HCT116 (cell line): ENCODE data around the gene EPHA6.

ENCODE experiments used
- ATF3 ChIP-seq: IDR thresholded peaks from 2 replicates; pipeline ENCODE4 v1.6.1; 2012
- CTCF ChIP-seq, 3 experiments: fragments of 200-600 bp in 1 of 3; sonication (generic) in 1 of 3; IDR thresholded peaks in 2 of 3; conservative IDR thresholded peaks in 1 of 3; 2 replicates each; pipeline ENCODE4 v1.5.1; 2012 to 2017; ENCODE audit warnings: low read depth in 2 of 3, low read length in 2 of 3, antibody characterized with exemption in 1 of 3, borderline replicate concordance in 1 of 3, control low read depth in 1 of 3, mild to moderate bottlenecking in 1 of 3, mixed read lengths in 1 of 3, mixed run types in 1 of 3, moderate library complexity in 1 of 3; ENCODE audit not compliant: insufficient read depth in 1 of 3
- EGR1 ChIP-seq: IDR thresholded peaks from 2 replicates; pipeline ENCODE4 v1.6.1; 2012; ENCODE audit warnings: low read depth
- EZH2phosphoT487 ChIP-seq: fragments of 200-600 bp; IDR thresholded peaks from 2 replicates; pipeline ENCODE4 v1.6.1; 2018; ENCODE audit warnings: antibody characterized with exemption, borderline replicate concordance
- FOSL1 ChIP-seq: IDR thresholded peaks from 2 replicates; pipeline ENCODE4 v1.6.1; 2012; ENCODE audit warnings: low read depth
- MAX ChIP-seq: IDR thresholded peaks from 2 replicates; pipeline ENCODE4 v1.6.1; 2012
- POLR2A ChIP-seq: IDR thresholded peaks from 2 replicates; pipeline ENCODE4 v1.7.0; 2011; ENCODE audit warnings: borderline replicate concordance; ENCODE audit not compliant: insufficient read depth, insufficient read length; ENCODE audit errors: extremely low read depth
- POLR2AphosphoS5 ChIP-seq: IDR thresholded peaks from 2 replicates; pipeline ENCODE4 v1.6.1; 2011; ENCODE audit warnings: mild to moderate bottlenecking, low read depth, low read length, moderate library complexity
- RAD21 ChIP-seq: IDR thresholded peaks from 2 replicates; pipeline ENCODE4 v1.6.1; 2012; ENCODE audit warnings: low read depth, mild to moderate bottlenecking
- SP1 ChIP-seq: IDR thresholded peaks from 2 replicates; pipeline ENCODE4 v1.6.1; 2012; ENCODE audit warnings: low read depth
- SRF ChIP-seq: IDR thresholded peaks from 2 replicates; pipeline ENCODE4 v1.6.1; 2012; ENCODE audit warnings: low read depth
- YY1 ChIP-seq: IDR thresholded peaks from 2 replicates; pipeline ENCODE4 v1.6.1; 2011; ENCODE audit warnings: low read length, low read depth, moderate library complexity, mild to moderate bottlenecking; ENCODE audit not compliant: insufficient replicate concordance; ENCODE audit errors: extremely low read depth
- TF ChIP-seq, protein P1 (sequence below): IDR thresholded peaks from 2 replicates; pipeline ENCODE4 v1.6.1; 2011; ENCODE audit warnings: mild to moderate bottlenecking, low read length, moderate library complexity; ENCODE audit not compliant: insufficient replicate concordance; ENCODE audit errors: extremely low read depth

DNA sequence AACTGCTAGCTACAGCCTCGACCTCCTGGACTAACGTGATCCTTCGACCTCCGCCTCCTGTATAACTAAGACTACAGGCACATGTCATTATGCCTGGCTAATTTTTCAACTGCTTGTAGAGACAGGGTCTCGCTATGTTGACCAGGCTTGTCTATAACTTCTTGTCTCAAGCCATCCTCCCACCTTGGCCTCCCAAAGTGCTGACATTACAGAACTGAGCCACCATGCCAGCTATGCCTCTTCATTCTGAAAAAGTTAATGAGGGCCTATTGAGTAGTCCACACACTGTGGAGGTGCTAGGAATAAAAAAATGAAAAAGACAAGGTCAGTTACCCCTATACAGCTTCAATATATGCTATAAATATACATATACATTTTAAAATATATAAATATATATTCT, 18.3 kb upstream of the EPHA6 start:
- TF ChIP-seq POLR2A (no peak), CTCF (IDR thresholded peaks at IDR 0.05 in 2 of 3, conservative IDR thresholded peaks at IDR 0.05 in 1 of 3; ENCODE audit: borderline replicate concordance in 1 of 3, insufficient read depth in 1 of 3, low read depth in 2 of 3, low read length in 2 of 3) (no peak), YY1 (no peak), ATF3 (no peak), POLR2AphosphoS5 (no peak), MAX (no peak), EZH2phosphoT487 (no peak), EGR1 (no peak), SRF (no peak), SP1 (no peak), RAD21 (no peak), FOSL1 (no peak)
- TF ChIP-seq, protein P1, sequence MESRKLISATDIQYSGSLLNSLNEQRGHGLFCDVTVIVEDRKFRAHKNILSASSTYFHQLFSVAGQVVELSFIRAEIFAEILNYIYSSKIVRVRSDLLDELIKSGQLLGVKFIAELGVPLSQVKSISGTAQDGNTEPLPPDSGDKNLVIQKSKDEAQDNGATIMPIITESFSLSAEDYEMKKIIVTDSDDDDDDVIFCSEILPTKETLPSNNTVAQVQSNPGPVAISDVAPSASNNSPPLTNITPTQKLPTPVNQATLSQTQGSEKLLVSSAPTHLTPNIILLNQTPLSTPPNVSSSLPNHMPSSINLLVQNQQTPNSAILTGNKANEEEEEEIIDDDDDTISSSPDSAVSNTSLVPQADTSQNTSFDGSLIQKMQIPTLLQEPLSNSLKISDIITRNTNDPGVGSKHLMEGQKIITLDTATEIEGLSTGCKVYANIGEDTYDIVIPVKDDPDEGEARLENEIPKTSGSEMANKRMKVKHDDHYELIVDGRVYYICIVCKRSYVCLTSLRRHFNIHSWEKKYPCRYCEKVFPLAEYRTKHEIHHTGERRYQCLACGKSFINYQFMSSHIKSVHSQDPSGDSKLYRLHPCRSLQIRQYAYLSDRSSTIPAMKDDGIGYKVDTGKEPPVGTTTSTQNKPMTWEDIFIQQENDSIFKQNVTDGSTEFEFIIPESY = no peak
